HEK293 (cell line): ENCODE measurements around the gene RND2.

Experiments used
- CTCF ChIA-PET: fragments of 350-600 bp; formaldehyde crosslinking; extraction: SDS; loops from one replicate; lab custom pipeline; 2021; ENCODE audit warnings: antibody characterized with exemption; lab: Yijun Ruan, JAX
- POLR2A ChIA-PET: fragments of 300-600 bp; formaldehyde crosslinking; extraction: SDS; loops from one replicate; lab custom pipeline; 2020; ENCODE audit warnings: antibody characterized with exemption, inconsistent platforms; lab: Yijun Ruan, JAX
- H3K27ac ChIP-seq: fragments of 200-500 bp; sonication (Bioruptor generic); 2 replicates; pipeline ENCODE4 v1.5.1; 2014; ENCODE audit warnings: low read depth, low read length, control low read depth, inconsistent platforms; ENCODE audit errors: extremely low read depth
- H3K36me3 ChIP-seq, 2 experiments: fragments of 200-500 bp in 1 of 2; sonication (Bioruptor generic) in 1 of 2; 1 replicate in 1 of 2; 2 replicates in 1 of 2; pipeline ENCODE4 v1.5.1; 2014 to 2017; ENCODE audit warnings: inconsistent platforms in 2 of 2, low read length in 2 of 2; ENCODE audit not compliant: control insufficient read depth in 2 of 2, insufficient read depth in 1 of 2
- H3K4me1 ChIP-seq: fragments of 200-500 bp; sonication (Bioruptor generic); 2 replicates; pipeline ENCODE4 v1.5.1; 2014; ENCODE audit warnings: mild to moderate bottlenecking, low read length, inconsistent platforms; ENCODE audit not compliant: control insufficient read depth, insufficient read depth
- H3K4me3 ChIP-seq: 2 replicates; pipeline ENCODE4 v1.5.1; 2011; ENCODE audit warnings: low read depth, mild to moderate bottlenecking, control low read depth, low read length, moderate library complexity
- H3K9me3 ChIP-seq: fragments of 200-500 bp; sonication (Bioruptor generic); 2 replicates; pipeline ENCODE4 v1.5.1; 2014; ENCODE audit warnings: low read depth, low read length, inconsistent platforms; ENCODE audit not compliant: control insufficient read depth, insufficient read depth
- ELK4 ChIP-seq: IDR thresholded peaks from 2 replicates; pipeline ENCODE4 v1.6.1; 2011; ENCODE audit warnings: mild to moderate bottlenecking, low read depth, low read length, borderline replicate concordance
- HOXA7 ChIP-seq: sonication (generic); formaldehyde crosslinking; IDR thresholded peaks from 2 replicates; pipeline ENCODE4 v1.8.1; 2022; ENCODE audit warnings: missing genetic modification reagents, borderline replicate concordance
- HOXC10 ChIP-seq: sonication (generic); formaldehyde crosslinking; IDR thresholded peaks from 2 replicates; pipeline ENCODE4 v1.8.1; 2023; ENCODE audit warnings: mild to moderate bottlenecking, missing genetic modification reagents
- MYNN ChIP-seq: fragments of 450-650 bp; formaldehyde crosslinking; IDR thresholded peaks from 2 replicates; pipeline ENCODE4 v1.5.1; 2016; ENCODE audit warnings: missing biosample characterization, missing genetic modification characterization, borderline replicate concordance
- OSR2 ChIP-seq: fragments of 450-650 bp; formaldehyde crosslinking; IDR thresholded peaks from 2 replicates; pipeline ENCODE4 v1.5.1; 2016; ENCODE audit warnings: missing biosample characterization, missing genetic modification characterization
- YY2 ChIP-seq: fragments of 450-650 bp; formaldehyde crosslinking; IDR thresholded peaks from 2 replicates; pipeline ENCODE4 v1.5.1; 2016; ENCODE audit warnings: missing biosample characterization, missing genetic modification characterization
- ZBTB20 ChIP-seq: fragments of 450-650 bp; formaldehyde crosslinking; IDR thresholded peaks from 2 replicates; pipeline ENCODE4 v1.5.1; 2016; ENCODE audit warnings: missing biosample characterization, missing genetic modification characterization
- ZBTB7A ChIP-seq: fragments of 450-650 bp; formaldehyde crosslinking; IDR thresholded peaks from 2 replicates; pipeline ENCODE4 v1.5.1; 2016; ENCODE audit warnings: low read depth, missing biosample characterization, missing genetic modification characterization
- ZFP69B ChIP-seq: fragments of 450-650 bp; formaldehyde crosslinking; IDR thresholded peaks from 2 replicates; pipeline ENCODE4 v1.5.1; 2016; ENCODE audit warnings: missing biosample characterization, missing genetic modification characterization
- ZNF10 ChIP-seq: fragments of 450-650 bp; formaldehyde crosslinking; IDR thresholded peaks from 2 replicates; pipeline ENCODE4 v1.5.1; 2017; ENCODE audit warnings: missing biosample characterization, missing genetic modification characterization
- ZNF112 ChIP-seq: fragments of 450-650 bp; formaldehyde crosslinking; IDR thresholded peaks from 2 replicates; pipeline ENCODE4 v1.5.0; 2017; ENCODE audit warnings: missing biosample characterization, missing genetic modification characterization
- ZNF132 ChIP-seq: fragments of 450-650 bp; formaldehyde crosslinking; IDR thresholded peaks from 2 replicates; pipeline ENCODE4 v1.5.1; 2017; ENCODE audit warnings: missing biosample characterization, missing genetic modification characterization, borderline replicate concordance
- ZNF155 ChIP-seq: fragments of 450-650 bp; formaldehyde crosslinking; IDR thresholded peaks from 2 replicates; pipeline ENCODE4 v1.5.1; 2016; ENCODE audit warnings: missing biosample characterization, missing genetic modification characterization
- ZNF157 ChIP-seq: fragments of 450-650 bp; formaldehyde crosslinking; IDR thresholded peaks from 2 replicates; pipeline ENCODE4 v1.5.1; 2016; ENCODE audit warnings: missing biosample characterization, missing genetic modification characterization
- ZNF169 ChIP-seq: fragments of 450-650 bp; formaldehyde crosslinking; IDR thresholded peaks from 2 replicates; pipeline ENCODE4 v1.5.1; 2016; ENCODE audit warnings: missing biosample characterization, missing genetic modification characterization
- ZNF19 ChIP-seq: fragments of 450-650 bp; formaldehyde crosslinking; IDR thresholded peaks from 2 replicates; pipeline ENCODE4; 2016; ENCODE audit warnings: missing biosample characterization, missing genetic modification characterization, low read depth
- ZNF202 ChIP-seq: fragments of 450-650 bp; formaldehyde crosslinking; IDR thresholded peaks from 2 replicates; pipeline ENCODE4 v1.5.1; 2016; ENCODE audit warnings: missing biosample characterization, missing genetic modification characterization, borderline replicate concordance
- ZNF211 ChIP-seq: fragments of 450-650 bp; formaldehyde crosslinking; IDR thresholded peaks from 2 replicates; pipeline ENCODE4 v1.5.1; 2016; ENCODE audit warnings: low read depth, missing biosample characterization, missing genetic modification characterization
- ZNF26 ChIP-seq: fragments of 450-650 bp; formaldehyde crosslinking; IDR thresholded peaks from 2 replicates; pipeline ENCODE4 v1.5.1; 2016; ENCODE audit warnings: missing biosample characterization, missing genetic modification characterization
- ZNF324 ChIP-seq: fragments of 450-650 bp; formaldehyde crosslinking; IDR thresholded peaks from 2 replicates; pipeline ENCODE4 v1.5.1; 2016; ENCODE audit warnings: missing biosample characterization, missing genetic modification characterization
- ZNF510 ChIP-seq: fragments of 450-650 bp; formaldehyde crosslinking; IDR thresholded peaks from 2 replicates; pipeline ENCODE4 v1.5.1; 2018; ENCODE audit warnings: mild to moderate bottlenecking, missing genetic modification characterization, missing biosample characterization; ENCODE audit not compliant: insufficient replicate concordance
- ZNF521 ChIP-seq: fragments of 450-650 bp; formaldehyde crosslinking; IDR thresholded peaks from 2 replicates; pipeline ENCODE4 v1.5.1; 2017; ENCODE audit warnings: missing biosample characterization, mild to moderate bottlenecking, missing genetic modification characterization
- ZNF555 ChIP-seq: fragments of 450-650 bp; formaldehyde crosslinking; conservative IDR thresholded peaks from 2 replicates; pipeline ENCODE4 v1.5.1; 2017; ENCODE audit warnings: missing biosample characterization, mild to moderate bottlenecking, missing genetic modification characterization, inconsistent platforms
- ZNF560 ChIP-seq: fragments of 450-650 bp; formaldehyde crosslinking; IDR thresholded peaks from 2 replicates; pipeline ENCODE4 v1.5.1; 2017; ENCODE audit warnings: missing biosample characterization, missing genetic modification characterization, borderline replicate concordance
- ZNF585B ChIP-seq: fragments of 450-650 bp; formaldehyde crosslinking; IDR thresholded peaks from 2 replicates; pipeline ENCODE4 v1.5.1; 2016; ENCODE audit warnings: missing biosample characterization, missing genetic modification characterization
- ZNF701 ChIP-seq: fragments of 450-650 bp; formaldehyde crosslinking; IDR thresholded peaks from 2 replicates; pipeline ENCODE4 v1.5.1; 2016; ENCODE audit warnings: missing biosample characterization, missing genetic modification characterization
- ZNF707 ChIP-seq: fragments of 450-650 bp; formaldehyde crosslinking; IDR thresholded peaks from 2 replicates; pipeline ENCODE4 v1.5.1; 2016; ENCODE audit warnings: missing biosample characterization, missing genetic modification characterization
- ZSCAN23 ChIP-seq: fragments of 450-650 bp; formaldehyde crosslinking; IDR thresholded peaks from 2 replicates; pipeline ENCODE4 v1.5.1; 2016; ENCODE audit warnings: missing biosample characterization, missing genetic modification characterization

Gene RND2

DNA sequence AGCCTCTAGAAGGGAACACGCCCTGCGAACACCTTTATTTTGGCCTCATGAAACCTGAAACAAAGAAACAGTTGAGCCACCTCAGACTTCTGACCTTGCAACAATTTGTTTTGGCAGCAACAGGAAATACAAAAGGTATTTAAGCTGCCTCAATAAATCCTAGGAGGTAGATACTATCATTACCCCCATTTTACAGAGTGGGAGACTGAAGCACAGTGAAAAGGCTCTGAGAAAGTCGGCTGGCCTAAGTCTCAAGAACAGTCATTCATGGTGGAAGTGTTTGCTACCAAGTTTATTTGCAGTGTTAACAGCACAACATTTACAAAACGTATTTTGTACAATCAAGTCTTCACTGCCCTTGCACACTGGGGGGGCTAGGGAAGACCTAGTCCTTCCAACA is 19.0 kb downstream of the RND2 start:
- H3K36me3 ChIP-seq, result peaks cover 28 to 57% of the 10 kb centered on the region in 2 experiments
- no peaks in the 10 kb centered on the region for H3K9me3 ChIP-seq
- POLR2A ChIA-PET, result no interaction called here
- no peak for TF ChIP-seq ZNF211 (tag by site-specific recombination)
- no peak for TF ChIP-seq ZSCAN23 (tag by site-specific recombination)
- no peak for TF ChIP-seq ZNF202
- no peak for TF ChIP-seq ZNF521 (tag by site-specific recombination)
- no peak for TF ChIP-seq ZNF585B (tag by site-specific recombination)
- TF ChIP-seq OSR2 (tag by site-specific recombination), result no peak
- TF ChIP-seq ZNF155 (tag by site-specific recombination), result no peak
- no peak for TF ChIP-seq MYNN (tag by site-specific recombination)
- no peak for TF ChIP-seq ZNF701 (tag by site-specific recombination)
- no peak for TF ChIP-seq ZFP69B (tag by site-specific recombination)
- TF ChIP-seq ELK4, result no peak
- TF ChIP-seq ZNF510, result no peak
- no peak for TF ChIP-seq ZNF10
- TF ChIP-seq ZNF707 (tag by site-specific recombination), result no peak
- no peak for TF ChIP-seq ZNF19 (tag by site-specific recombination)
- TF ChIP-seq ZNF169, result no peak
- no peak for TF ChIP-seq YY2 (tag by site-specific recombination)
- no peak for TF ChIP-seq ZNF132 (tag by site-specific recombination)
- H3K27ac ChIP-seq, result no peak overlapping the region
- H3K4me1 ChIP-seq, result no peaks in the 10 kb centered on the region
- CTCF ChIA-PET, result interaction anchor here (0.8 kb wide), 1 partner anchor 11 kb away, joined by 5 read pairs; no protein-coding TSS in a partner anchor
- no peak overlapping the region for H3K4me3 ChIP-seq

DNA sequence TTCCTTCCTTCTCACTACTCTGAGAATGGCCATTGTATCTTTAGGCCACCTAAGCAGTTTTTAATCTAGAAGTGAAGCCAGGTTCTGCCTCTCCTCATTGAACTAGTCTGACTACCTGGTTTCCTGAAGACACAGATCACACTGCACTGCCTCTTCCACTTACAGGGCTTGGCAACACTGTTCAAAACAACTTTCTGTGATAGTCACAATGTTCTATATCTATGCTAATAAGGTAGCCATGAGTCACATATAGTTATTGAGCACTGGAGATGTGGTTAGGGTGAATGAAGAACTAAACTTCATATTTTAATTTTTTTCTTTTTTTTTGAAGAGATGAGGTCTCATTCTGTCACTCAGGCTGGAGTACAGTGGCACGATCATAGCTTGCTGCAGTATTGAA is 26.9 kb downstream of the RND2 start:
- H3K4me3 ChIP-seq, result no peak overlapping the region
- ChIA-PET CTCF (interaction anchor here (0.6 kb wide), 1 partner anchor 28 kb away, joined by 4 read pairs; no protein-coding TSS in a partner anchor), POLR2A (no interaction called here)
- peaks cover 73 to 93% of the 10 kb centered on the region in 2 experiments for H3K36me3 ChIP-seq
- no peaks in the 10 kb centered on the region for H3K4me1 ChIP-seq
- H3K27ac ChIP-seq, result no peak overlapping the region
- TF ChIP-seq ZNF560 (no peak), ZBTB20 (tag by site-specific recombination) (no peak), HOXC10 (no peak), YY2 (tag by site-specific recombination) (no peak), ZNF555 (tag by site-specific recombination) (no peak), ELK4 (no peak), ZNF157 (no peak), ZNF202 (no peak), ZBTB7A (tag by site-specific recombination) (no peak), ZNF26 (tag by site-specific recombination) (no peak), ZNF324 (no peak), ZNF112 (tag by site-specific recombination) (no peak), ZNF132 (tag by site-specific recombination) (no peak), HOXA7 (CRISPR knock-in tag) (no peak)
- H3K9me3 ChIP-seq, result no peaks in the 10 kb centered on the region
